Islet precursor cell (in vitro differentiated cells): ENCODE results near the gene GPR157.
"Not testable (repeated sequence)": the region's sequence is repeated elsewhere in the genome, so short reads cannot be mapped to it uniquely, and the experiment has no call there.

Experiments
- DNase-seq: peaks from one replicate; pipeline ENCODE4 v3.0.0-alpha.2; 2018

GPR157 gene

DNA sequence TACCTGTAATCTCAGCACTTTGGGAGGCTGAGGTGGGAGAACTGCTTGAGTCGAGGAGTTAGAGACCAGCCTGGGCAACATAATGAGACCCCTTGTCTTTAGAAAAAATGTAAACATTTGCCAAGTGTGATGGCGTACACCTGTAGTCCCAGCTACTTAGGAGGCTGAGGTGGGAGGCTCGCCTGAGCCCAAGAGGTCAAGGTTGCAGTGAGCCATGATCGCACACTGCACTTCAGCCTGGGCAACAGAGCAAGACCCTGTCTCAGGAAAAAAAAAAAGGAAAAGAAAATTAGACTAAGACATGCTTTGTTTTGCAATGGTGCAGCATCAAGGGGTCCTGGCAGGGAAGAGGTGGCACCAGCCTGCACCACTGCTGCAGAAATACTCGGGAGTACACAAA is 16.8 kb upstream of the GPR157 start:
- no peak for DNase-seq

- peak; percentile 87 for DNase-seq
These were observed 16.2 kb upstream of the GPR157 start for GRCh38 chr1:9145021-9145668.

GRCh38 chr1:9144494-9144893 is 15.6 kb upstream of the GPR157 start:
- DNase-seq, result not testable (repeated sequence)

- peak; percentile 47 for DNase-seq
These were observed 14.3 kb upstream of the GPR157 start for GRCh38 chr1:9143250-9143649.

DNA sequence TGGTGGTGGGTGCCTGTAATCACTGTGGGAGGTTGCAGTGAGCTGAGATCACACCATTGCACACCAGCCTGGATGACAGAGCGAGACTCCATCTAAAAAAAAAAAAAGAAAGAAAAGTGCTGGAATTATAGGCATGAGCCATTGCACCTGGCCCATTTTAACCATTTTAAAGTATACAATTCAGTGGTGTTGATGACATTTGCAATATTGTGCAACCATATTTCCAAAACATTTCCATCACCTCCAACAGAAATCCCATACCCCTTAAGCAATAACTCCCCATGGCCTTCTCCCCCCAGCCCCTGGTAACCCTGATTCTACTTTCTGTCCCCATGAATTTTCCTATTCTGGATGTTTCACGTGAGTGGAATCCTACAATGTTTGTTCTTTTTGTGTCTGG is 11.0 kb upstream of the GPR157 start:
- no peak for DNase-seq

DNA sequence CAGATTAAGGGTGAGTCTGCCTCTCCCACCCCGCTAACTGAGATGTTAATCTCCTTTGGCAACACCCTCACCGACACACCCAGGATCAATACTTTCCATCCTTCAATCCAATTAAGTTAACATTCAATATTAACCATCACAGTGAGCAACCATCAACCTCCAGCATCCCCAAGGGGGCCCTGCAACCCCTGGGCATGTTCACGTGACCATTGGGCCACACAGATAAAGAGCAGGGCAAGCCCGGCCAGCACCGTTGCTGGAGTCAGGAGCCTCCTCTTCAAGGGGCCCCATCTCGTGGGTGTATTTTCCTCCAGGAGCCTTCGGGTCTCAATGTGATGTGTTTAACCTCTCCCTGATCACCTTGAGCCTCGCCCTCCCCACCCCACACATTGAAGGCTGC is 8.0 kb upstream of the GPR157 start:
- no peak for DNase-seq

GRCh38 chr1:9135073-9135836 is 6.4 kb upstream of the GPR157 start:
- no peak for DNase-seq

GRCh38 chr1:9133870-9134585 is 5.1 kb upstream of the GPR157 start:
- DNase-seq, result no peak

GRCh38 chr1:9129266-9130041 is 552 bp upstream of the GPR157 start:
- DNase-seq, result peak; percentile 93

DNA sequence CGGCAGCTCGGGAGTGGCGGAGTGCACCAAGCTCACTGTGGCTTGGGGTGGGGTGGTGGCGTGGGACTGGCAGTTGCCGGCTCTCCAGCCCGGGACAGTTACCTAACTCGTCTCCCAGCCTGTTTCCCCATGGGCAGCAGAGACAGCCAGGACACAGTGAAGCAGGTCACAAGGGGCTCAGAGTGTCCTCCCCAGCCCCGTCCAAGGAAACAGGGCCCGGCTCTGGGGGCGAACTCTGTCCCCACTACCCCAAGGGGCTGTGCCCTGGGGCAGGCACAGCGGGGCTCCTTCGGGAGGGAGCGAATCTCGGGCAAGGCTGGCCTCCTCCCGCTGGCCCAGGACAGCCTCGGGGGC is 759 bp downstream of the GPR157 start:
- peak; percentile 61 for DNase-seq

DNA sequence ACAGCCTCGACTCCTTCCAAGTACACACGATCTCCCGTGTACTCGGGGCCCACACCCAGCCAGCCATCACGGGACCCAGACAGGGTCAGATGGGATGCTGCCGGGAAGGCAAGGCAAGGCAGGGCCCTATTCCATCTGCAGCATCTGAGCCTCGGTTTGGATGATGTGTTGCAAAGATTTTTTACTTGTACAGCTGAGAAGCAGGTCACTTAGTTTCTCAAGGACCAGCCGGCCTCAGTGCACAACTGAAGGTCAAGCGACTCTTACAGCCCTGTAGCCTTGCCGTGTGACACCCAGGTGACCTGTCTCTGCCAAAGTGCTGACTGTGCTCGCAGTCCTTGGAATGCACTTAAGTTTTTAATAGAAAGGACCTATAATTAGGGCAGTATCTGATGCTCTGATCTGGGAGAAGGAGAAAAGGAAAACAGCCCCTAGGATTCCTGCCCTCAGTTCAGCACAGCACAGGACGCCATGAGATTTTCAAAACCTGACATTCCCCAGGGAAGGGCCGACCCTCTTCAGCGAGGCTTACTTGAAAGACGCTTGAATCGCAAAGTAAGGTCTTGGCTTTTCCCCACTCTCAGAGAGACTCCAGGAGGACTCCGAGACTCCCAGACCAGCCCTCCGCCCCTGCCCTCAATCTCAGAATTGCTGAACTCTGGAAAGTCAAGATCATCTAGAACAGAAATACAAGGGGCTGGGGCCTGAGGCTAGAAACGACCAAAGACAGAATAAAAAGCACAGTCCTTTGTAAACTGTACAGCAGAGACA is 1.3 kb downstream of the GPR157 start:
- peak; percentile 85 for DNase-seq

- no peak for DNase-seq
These were observed 2.4 kb downstream of the GPR157 start for GRCh38 chr1:9126511-9126910.

DNA sequence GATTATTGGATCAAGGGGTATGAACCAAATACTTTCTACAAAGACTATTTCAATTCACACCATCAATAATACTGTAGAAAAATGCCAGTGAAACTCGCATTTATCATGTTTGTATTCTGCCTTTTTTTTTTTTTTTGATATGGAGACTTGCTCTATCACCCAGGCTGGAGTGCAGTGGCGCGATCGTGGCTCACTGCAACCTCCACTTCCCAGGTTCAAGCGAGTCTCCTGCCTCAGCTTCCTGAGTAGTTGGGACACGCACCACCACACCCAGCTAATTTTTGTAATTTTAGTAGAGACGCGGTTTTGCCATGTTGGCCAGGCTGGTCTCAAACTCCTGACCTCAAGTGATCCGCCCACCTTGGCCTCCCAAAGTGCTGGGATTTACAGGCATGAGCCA is 3.1 kb downstream of the GPR157 start:
- not testable (repeated sequence) for DNase-seq

DNA sequence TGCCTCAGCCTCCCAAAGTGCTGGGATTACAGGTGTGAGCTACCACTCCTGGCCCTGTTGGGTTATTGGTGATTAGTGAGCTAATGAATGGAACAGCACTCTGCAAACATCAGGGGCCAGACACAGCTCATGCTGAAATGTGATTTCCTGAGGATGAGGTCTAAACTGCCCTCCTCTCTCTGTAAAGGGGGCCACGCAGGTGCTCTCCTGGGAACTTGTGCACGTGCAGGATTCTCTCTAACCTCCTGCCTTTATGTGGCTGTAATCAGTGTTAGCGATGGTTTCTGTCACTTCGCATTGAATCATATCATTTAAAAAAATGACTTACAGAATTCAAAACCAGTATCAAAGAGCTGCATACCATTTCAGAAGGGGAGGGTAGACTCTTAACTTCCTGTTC is 3.6 kb downstream of the GPR157 start:
- DNase-seq, result no peak

- DNase-seq, result peak; percentile 54
These were observed 4.5 kb downstream of the GPR157 start for GRCh38 chr1:9124389-9124788.

DNA sequence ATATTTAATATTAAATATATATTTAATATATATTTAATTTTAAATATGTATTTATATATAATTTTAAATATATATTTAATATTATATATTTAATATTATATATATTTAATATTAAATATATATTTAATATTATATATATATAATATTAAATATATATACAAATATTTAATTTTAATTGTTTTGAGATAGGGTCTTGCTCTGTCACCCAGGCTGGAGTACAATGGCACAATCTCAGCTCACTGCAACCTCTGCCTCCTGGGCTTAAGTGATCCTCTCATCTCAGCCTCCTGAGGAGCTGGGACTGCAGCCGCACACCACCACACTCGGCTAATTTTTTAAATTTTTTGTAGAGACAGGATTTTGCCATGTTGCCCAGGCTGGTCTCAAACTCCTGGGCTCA is 5.2 kb downstream of the GPR157 start:
- not testable (repeated sequence) for DNase-seq

DNA sequence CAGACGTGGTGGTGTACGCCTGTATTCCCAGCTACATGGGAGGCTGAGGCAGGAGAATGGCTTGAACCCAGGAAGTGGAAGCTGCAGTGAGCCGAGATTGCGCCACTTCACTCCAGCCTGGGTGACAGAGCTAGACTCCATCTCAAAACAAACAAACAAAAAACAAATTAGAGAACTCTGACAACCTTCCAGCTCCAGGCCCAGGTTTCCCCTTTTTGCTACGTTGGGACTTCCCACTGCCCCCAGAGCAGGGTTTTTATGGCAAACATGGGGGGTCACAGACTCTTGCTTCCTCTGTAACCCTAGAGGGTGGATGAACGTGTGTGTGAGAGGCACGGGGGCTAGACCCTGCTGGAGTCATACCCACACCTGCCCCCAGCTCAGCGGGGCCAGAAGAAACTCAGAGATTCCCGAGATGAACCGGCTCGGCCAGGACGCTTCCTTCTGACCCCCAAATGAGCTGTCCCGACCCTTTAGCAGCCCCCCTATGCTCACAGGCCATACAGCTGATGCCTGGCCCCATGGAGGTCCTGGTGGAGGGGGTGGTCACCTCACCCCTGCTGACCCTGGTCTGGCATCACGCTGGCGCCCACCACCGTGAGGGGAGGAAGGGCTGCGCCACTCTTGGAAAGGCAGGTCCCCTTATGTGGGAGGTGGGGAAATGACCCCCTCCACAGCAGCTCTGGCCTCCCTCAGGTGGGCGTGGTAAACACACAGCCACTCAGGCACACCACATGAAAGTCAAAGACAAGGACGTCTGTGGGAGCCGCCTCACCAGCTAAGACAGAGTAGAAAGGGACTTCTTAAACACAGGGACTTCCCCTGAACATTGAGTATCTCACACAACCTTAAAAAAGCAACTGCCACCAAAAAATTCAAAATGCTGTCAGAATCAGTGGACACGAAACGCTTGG is 7.1 kb downstream of the GPR157 start:
- DNase-seq, result peak; percentile 51

GRCh38 chr1:9120312-9120958 is 8.5 kb downstream of the GPR157 start:
- peak; percentile 86 for DNase-seq

DNA sequence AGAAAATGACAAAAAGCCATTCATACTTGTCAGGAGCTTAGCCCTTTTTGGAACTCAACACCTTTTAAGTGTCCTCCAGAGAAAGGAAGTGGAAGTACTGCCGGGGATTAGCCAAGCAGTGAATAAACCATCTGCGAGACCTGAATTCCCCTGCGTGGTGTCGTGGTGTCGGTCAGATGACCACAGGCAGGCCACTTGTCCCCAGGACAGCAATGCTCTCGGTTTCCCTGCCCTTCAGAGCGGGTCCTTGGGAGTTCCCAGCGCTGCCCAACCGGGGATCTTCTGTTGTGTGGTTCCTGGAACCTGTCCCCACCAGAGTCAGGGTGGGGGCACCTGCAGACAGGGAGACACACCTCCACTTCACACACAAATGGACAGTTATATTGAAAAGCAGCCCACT is 9.2 kb downstream of the GPR157 start:
- DNase-seq, result no peak

GRCh38 chr1:9118186-9118585 is 10.7 kb downstream of the GPR157 start:
- no peak for DNase-seq
